Cerebellar nuclear complex (tissue), 1 donor: ENCODE measurements around the gene GUCA2A.

Experiments
- DNase-seq, 2 experiments: peaks; one replicate each; lab custom pipeline; 2025; lab: John Stamatoyannopoulos, UW

GUCA2A gene

DNA sequence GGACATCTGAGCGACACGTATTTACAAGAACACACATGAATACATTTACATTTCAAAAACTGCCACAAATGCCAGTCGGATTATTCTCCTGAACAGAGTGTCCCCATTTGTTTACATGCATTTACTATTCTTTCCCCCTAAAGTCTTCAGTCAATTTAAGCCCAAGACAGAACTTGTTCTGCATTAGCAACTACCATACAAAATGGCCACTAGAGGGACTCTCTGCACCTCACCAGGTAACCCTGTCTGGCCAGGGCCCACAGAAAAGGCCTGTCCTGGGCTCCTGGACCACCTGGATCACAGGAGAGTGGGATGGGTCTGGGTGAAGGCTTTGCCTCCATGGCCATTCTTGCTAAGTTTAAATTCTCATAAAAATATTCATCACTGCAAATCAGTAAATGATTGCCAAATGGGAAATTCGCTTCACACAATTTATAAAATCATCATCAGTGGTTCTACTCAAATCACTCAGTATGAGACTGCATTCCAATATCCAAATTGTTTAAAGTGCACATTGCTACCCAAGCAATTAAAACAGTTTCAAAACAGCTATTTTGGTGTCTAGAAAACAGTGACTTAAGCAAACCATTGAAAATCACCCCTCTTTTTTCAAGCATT lies 12.5 kb upstream of the GUCA2A start:
- DNase-seq = peak in 1 of 2 experiments; percentile 21

DNA sequence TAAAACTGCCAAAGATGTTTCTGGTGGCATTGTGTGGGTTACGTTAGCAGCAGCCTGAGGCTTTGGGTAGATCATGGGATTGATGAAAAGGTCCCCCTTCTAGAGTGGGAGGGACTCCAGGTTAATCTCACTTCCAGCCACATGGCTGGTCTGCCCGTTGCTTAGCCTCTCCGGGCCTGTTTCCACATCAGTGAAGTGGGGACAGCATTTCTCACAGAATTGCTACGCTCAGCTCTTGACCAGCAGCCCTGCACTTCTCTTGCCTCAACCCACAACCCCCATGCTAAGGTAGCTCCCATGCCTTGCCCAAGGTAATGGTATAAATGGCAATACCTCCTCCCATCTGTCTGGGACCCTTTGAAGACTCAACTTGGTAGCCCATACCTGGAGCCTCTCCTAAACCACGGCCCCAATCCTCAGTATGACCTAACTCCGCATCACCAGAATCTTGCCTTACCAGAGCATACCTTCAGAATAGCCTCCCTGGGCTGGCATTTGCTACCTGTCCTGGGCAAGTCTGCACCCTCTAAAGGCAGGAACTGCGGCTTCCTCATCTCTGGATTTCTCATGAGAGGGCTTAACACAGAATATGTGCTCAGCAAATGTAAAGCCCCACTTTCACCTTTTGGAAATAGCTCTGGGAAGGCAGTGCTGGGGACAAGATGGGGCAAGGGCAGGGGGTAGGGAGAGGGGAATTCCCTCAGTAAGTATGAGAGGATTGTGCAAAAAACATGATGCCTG lies 10.9 kb upstream of the GUCA2A start:
- DNase-seq = no peak

DNA sequence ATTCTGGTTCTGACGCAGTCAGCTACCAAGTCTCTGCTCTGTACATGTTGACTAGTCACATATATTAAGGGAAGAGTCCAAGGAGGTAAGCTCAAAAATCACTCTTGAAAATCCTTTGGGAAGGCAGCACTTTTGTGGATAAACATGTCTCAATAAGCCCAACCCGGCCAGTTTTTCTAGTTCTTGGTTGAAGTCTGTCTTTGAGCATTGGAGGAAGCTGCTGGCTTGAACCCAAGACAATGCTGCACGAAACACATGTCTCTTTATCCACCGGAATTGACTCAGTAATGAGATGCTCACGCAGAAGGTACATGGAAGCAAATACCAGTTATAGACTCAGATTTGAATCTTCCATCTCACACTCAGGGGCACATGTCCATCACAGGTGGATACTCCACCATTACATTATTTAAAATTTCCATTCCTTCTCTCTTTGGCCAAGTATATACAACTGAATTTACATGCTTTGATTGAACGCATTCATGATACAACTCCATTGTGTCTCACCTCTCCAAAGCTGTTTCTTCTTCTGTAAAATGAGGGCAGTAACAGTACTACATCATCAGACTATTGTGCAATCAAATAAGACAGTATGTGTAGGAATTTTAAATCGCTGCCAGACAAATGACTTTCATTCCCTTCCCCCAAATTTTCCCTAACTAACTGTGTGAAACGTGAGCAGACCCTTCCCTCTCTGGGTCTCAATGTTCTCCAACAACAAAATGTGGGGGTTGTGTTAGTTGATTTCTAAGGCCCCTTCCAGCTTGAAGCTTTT lies 9.6 kb upstream of the GUCA2A start:
- DNase-seq = no peak

DNA sequence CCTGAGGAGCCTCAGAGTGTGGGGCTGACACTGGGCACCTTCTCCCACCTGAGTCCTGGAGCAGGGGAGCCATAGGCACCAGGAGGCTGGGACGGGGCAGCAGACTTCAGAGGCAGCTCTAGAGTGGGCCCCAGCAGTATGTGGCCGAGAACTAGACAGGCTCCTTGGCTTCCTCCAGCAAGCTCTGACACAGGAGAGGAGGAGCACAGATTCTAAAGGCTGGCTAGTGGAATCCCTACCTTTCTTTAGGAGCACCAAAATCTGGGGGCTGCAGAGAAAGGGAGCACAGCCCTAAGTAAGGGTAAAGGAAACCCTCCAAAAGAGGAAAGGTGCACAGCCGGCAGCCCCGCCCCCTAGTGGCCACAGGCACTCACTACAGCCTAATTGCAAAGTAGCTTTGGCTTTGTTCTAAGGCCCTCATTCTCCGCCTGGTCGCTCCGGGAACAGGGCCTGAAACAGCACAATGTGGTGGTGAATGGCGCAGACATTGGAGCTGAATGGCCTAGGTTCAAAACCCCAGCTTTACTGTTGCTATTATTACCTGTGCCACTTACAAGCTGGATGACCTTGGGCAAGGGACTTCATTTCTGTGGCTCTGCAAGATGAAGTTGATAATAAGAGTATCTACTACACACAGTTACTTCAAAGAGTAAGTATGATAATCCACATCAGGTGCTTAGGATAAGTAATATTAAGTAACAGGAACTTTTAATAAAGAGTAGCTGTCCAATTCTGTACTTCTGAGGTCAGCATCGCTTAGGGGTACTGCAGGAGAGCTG lies 8.8 kb upstream of the GUCA2A start:
- peak in 1 of 2 experiments; percentile 35 for DNase-seq

DNA sequence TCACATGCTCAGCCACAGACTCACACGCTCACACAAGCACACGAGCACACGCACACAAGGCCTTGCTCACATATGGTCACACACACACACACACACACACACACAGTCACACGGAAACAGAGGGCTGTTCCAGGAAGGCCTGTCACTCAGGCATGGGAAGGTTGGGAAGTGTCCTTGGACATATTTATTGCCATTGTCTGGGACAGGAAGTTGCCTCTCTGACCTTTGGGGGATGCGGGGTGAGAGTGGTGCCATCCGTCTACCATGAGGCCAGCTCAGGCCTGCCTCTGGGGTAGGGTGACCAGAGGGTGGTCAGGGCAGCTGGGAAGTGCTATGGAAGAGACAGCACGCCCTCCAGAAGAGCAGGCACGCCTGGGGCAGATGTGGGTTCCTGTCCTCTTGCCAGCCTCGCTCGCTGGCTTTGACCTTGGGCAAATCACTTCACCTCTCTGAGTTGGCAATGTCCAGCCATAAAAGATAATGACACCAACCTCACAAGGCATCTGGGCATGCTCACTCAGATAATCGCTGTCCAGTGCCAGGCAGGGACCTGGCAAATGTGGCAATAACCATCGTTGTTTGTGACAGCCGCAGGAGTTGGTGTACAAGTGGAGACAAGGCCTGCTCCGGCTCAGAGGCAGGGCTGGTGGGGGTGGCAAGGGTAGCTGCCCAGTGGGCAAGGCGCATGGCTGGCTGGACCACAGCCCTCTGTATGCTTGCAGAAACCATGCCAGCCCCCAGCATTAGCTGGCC lies 8.0 kb upstream of the GUCA2A start:
- DNase-seq = no peak

DNA sequence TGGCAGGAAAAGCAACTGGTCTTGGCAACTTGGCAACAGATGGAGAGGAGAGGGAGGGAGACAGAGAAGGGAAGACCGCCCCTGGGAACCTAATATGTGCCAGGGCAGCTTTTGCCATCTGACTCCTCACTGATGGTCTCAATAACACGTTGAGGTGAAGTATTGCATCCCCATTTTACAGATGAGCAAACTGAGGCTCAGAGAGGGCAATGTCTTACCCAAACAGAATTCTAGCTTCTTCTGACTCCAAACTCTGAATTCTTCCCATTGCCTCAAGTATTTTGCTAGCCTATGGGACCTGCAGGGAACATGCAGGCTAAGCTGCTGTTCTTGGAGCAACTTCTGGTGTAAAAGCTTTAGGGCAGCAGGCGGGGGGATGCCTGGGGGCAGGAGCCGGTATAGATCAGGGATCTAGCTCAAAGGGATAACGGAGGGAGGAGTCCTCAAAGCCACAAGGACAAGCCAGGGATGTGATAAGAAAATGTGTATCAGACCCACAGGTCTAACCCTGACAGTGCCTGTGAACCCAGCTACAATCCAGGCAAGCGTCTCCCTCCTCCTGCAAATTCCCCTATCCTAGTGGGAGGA lies 7.2 kb upstream of the GUCA2A start:
- no peak for DNase-seq

DNA sequence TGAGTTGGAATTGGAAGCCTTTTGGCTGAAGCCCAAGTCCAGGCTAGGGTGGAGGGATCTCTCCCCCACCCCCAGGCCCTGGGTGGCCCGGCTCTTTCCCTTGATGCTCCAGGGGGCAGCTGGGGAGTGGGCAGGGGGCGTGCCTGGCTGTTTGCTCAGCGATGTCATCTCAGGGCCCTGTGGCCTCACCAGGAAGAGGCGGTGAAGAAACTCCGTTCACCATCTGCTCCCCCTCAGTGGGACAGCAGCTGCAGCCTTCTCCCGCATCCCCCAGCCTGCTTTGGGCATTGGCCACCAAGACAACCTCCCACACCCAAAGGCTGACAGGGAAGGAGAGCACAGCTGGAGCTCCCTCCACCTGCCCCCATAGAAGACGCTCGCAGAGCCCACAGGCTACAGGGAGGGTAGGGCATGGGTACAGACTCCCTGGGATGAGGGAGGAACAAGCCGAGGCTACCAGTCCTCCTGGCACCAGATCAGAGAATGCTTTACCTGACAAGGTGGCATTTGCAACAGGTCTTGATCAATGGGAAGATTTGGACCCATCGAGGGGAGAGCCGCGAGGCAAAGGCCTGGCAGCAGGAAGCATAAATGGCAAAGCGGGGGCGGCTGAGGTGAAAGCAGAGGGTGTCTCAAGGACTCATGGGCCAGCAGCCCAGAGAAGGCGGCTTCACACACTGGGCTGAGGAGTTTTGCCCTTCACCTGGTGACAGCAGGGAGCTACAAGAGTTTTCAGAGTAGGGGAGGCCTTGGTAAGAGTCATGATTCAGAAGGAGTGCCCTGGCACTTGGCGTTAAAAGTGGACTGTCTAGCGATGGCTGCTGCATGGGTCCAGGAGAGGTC lies 6.5 kb upstream of the GUCA2A start:
- no peak for DNase-seq

DNA sequence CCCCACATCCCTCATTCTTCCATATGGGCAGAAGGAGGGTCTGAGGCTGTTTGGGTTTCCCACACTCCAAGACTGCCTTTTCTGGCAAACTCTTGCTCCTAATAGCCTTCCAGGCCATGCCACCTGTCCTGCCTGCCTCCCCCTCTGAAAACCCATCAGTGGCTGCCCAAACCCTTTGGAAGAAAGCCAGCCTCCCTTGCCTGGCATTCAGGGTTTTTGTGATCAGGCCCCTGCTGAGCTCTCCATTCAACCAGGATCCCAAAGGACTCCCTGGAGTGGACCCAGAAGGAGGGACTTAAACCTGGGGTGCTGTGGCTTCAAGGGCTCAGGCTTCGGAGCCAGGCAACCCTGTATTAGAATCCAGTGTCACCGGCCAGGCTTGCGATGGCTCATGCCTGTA lies 4.2 kb upstream of the GUCA2A start:
- no peak for DNase-seq

DNA sequence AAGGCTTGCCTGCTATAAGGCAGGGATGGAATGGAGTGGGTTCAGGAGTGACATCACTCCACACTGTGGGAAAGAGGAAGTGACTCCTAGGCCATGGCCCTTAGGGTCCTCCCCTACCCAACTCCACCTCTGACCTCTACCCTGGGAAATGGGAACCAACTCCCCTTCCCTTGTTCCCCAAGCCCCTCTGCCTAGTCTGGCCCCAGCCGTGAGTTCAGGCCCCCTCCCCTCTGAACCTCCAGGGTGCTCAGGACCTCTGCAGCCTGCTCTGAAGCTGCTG lies 3.8 kb upstream of the GUCA2A start:
- DNase-seq = no peak

DNA sequence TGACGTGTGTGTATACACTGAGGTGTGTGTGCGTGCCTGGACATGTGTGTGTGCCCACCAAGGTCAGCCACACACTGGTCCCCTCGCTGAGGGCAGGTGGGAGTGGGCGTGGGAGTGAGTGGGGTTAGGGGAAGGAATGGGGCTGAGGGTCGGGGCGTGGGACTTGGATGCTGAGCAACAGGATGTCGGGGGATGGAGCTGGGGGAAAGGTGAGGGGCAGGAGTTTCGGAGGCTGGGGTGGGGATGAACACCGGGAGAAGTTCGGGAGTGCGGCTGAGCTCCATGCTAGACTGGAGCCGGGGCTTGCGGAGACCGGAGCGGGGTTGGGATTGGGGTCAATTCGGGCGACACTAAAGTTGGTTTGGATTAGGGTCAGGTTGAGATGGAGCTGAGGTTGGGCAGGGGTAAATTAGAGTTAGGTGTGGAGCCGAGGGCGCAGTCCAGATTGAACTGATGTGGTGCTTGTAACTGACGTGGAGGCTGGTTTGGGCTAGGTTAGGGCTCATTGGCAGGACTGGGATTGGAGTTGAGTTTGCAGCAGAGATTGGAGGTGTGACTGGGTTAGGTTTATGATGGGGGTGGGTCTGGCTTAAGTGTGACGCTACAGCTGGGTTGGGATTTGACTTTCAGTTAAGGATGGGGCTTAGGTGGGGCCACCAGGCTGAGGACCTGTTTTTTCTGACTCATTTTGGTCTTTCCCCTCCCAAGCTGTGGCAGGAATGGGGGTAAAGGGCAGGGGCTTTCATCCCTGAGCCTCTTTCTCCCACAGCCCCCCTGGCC lies 3.3 kb upstream of the GUCA2A start:
- no peak for DNase-seq

DNA sequence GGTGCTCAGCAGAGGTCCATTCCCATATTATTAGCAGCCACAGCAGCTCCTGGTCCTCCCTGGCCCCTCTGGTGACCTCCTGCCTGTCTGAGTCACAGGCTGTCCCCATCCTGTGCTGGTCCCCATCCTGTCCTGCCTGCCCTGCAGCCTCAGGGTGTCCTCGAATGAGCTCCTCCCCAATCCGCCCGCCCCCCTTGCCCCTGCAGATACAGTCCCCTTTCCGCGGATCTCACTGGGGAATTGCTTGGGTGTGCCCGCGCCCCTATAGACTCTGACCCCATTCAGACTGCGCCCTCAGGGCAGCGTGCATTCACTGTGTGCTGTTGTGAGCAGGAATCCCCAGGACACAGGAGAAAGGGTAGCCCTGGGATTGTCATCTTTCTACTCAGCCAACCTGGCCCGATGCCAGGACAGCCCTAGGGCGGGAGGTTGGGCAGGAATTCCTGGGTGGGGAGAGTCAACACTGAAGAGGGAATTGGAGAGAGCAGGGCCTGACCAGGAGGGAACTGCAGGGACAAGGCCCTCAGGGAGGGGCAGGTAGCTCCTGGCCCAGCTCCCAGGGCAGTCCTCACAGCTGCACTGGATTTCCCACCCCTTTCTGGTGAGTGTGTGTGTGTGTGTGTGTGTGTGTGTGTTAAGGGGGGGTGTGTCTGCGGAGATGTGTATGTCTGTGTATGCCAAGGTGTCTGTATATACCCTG lies 1.1 kb upstream of the GUCA2A start:
- no peak for DNase-seq

DNA sequence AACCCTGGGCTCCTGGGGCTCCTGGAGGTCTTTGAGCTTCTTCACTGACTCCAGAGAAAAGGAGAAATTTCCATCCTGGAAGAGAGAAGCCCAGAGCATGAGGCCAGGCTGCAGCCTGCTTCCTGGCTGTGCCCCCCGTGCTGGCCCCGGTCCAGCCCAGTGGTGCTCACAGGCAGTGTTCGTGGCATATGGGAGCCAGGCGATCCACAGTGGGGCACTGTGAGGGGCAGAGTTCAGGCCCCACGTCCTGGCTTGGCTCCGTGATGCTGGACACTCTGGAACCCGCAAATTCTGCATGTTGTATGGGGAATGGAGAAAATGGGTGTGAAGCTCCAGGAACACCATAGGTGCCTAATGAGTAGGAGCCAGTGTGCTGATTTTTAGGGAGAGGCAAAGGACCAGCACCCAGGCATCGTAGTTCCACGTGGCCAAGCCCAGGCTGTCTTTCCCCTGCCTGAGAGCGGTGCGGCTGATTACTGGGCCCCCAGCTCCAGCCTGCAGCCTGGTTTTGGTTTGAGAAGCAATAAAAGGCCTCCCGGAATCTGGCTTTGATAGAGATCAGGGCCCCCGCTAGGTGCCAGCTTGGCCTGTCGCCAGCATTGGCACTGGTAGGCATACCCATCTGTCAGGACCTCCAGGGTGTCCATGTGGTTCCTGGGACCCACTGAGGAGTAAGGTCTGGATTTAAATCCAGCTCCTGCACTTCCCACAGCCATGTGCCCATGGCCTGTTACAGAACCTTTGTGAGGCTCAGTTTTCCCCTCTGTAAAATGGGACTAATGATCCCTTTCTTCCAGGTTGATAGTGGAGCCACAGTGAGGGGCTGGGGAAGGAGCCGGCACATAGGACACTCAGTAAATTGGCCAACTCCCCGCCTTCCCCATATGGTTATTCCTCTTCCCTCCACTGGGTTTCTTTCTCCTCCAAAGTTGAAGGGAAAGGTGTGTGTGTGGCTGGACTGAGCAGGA lies 725 bp downstream of the GUCA2A start:
- no peak for DNase-seq

DNA sequence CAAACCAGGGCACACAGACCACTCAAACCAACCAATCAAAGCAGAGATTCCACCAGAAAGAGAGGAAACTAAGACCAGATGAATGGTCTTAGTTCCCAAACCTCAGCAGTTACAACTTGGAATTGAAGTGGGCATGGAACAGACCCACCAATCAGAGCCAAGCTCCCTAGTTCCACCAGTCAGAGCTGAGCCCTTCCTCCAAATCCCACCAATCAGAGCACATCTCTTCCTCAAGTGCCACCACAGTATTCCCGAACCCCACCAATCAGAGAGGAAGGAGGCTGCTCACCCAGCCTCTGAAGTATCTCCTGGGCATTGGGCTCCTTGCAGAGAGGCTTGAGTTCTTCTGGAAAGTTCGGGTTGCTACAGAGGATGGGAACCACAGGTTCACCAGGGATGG lies 1.4 kb downstream of the GUCA2A start:
- no peak for DNase-seq

DNA sequence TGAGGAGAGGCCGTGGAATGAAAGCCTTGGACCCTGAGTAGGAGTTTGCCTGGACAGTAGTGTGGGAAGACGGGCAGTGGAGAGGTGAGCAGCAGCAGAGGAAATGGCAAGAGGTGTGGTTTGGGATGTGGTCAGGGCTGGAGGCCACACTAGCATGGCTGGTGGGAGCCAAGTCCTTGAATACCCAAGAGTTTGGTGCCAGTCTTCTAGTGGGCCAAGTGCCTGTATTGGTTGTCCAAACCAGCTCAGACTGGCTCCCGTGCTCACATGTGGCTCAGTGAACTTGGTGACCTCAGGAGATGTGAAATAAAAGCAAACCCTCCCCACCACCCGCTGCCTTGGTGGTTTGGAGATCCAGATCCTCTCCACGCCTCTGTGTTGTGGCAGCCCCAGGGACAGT lies 2.4 kb downstream of the GUCA2A start:
- no peak for DNase-seq

DNA sequence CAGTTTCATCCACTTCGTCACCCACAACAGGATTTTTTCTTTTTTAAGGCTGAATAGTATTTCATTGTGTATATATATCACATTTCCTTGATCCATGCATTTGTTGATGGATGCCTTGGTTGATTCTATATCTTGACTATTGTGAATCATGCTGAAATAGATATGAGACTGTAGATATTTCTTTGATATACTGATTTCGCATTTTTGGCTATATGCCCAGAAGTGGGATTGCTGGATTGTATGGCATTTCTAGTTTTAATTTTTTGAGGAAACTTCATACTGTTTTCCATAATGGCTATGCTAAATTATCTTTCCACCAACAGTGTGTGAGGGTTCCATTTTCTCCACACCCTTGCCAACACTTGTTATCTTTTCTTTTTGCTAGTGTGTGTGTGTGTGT lies 6.4 kb downstream of the GUCA2A start:
- no peak for DNase-seq

DNA sequence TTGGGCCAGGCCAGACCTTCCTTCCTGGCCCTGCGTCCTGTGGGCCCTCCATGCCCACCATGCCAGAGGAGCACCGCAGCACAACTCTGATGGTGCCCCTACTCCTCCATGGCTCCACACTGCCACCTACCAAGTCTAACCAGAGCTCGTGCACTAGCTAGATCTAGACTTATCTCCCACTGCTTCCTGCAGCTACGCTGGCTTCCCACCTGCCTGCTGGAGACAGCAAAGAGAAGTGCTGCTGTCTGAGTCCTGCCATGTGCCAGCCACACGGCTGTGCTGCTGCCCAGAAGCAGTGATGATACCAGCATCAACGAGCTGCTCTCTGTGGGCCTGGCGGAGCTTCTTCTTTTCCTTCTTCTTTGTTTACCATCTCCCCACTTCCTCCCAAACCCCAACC lies 6.9 kb downstream of the GUCA2A start:
- DNase-seq = no peak

DNA sequence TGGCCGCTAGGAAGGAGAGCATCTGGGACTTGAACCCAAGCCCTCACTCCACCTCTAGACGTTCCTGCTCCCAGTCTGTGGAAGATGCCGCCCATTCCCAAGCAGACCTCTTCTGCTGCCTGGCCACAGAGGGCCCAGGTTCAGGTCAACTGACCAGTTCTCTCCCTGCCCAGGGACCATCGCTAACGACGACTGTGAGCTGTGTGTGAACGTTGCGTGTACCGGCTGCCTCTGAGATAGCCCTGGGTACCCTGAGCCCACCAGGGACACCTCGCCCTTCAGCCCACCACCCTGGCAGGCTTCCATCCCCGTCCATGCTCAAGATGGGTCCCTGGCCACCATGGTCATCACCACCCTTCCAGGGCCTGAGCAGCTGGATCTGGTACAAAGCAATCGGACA lies 9.2 kb downstream of the GUCA2A start:
- no peak for DNase-seq

DNA sequence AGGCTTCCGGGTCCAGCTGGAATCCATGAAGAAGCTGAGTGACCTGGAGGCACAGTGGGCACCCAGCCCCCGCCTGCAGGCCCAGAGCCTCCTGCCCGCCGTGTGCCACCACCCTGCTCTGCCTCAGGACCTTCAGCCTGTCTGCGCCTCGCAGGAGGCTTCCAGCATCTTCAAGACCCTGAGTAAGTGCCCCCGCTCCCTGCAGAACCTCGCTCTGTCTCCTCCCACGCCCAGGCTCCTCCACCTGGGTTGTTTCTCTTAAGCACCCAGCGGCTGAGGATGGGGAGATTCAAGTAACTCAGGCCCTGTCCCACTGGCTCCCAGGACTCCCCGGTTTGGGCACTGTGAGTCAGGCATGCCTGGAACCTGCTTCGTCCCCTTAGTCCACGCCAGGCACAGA lies 9.9 kb downstream of the GUCA2A start:
- DNase-seq = no peak
